Neuronal stem cell (in vitro differentiated cells): ENCODE data around the gene TMEM101.
"Not testable (repeated sequence)": the region's sequence is repeated elsewhere in the genome, so short reads cannot be mapped to it uniquely, and the experiment has no call there.

Experiments used
- DNase-seq: peaks from one replicate; pipeline ENCODE4 v3.0.0-alpha.2; 2013; ENCODE audit warnings: low spot score
- H2AFZ ChIP-seq: one replicate; pipeline ENCODE4 v1.6.1; 2013; ENCODE audit warnings: mild to moderate bottlenecking, low read length, inconsistent platforms
- H2AK5ac ChIP-seq: 2 replicates; pipeline ENCODE4 v1.6.1; 2013; ENCODE audit warnings: low read depth, mild to moderate bottlenecking, inconsistent platforms, low read length, moderate library complexity, mixed read lengths
- H2BK120ac ChIP-seq: 2 replicates; pipeline ENCODE4 v1.6.1; 2013; ENCODE audit warnings: low read depth, mild to moderate bottlenecking, inconsistent platforms, low read length, moderate library complexity, mixed read lengths
- H2BK12ac ChIP-seq: one replicate; pipeline ENCODE4 v1.6.1; 2013; ENCODE audit warnings: low read length, inconsistent platforms
- H2BK15ac ChIP-seq: 2 replicates; pipeline ENCODE4 v1.6.1; 2013; ENCODE audit warnings: mild to moderate bottlenecking, low read length, inconsistent platforms, mixed read lengths
- H2BK5ac ChIP-seq: one replicate; pipeline ENCODE4 v1.6.1; 2013; ENCODE audit warnings: inconsistent platforms, mild to moderate bottlenecking, low read length, moderate library complexity
- H3K14ac ChIP-seq: one replicate; pipeline ENCODE4 v1.6.1; 2013; ENCODE audit warnings: low read length, inconsistent platforms
- H3K18ac ChIP-seq: 2 replicates; pipeline ENCODE4 v1.6.1; 2013; ENCODE audit warnings: low read length, inconsistent platforms
- H3K23ac ChIP-seq: 2 replicates; pipeline ENCODE4 v1.6.1; 2013; ENCODE audit warnings: low read depth, mild to moderate bottlenecking, mixed read lengths, low read length, inconsistent platforms; ENCODE audit not compliant: poor library complexity
- H3K27ac ChIP-seq: replicated peaks from 3 replicates; pipeline ENCODE4 v1.5.1; 2013; ENCODE audit warnings: low read length, inconsistent platforms
- H3K27me3 ChIP-seq, 3 experiments: 2 replicates each; pipeline ENCODE4 v1.6.1; 2013; ENCODE audit warnings: low read length in 3 of 3, mild to moderate bottlenecking in 2 of 3, inconsistent platforms in 1 of 3, low read depth in 1 of 3, mixed read lengths in 1 of 3, moderate library complexity in 1 of 3; ENCODE audit not compliant: control insufficient read depth in 3 of 3, insufficient read depth in 3 of 3
- H3K36me3 ChIP-seq, 2 donors: replicated peaks in 1 of 2; 2 replicates each; pipeline ENCODE4 v1.6.1; 2013; ENCODE audit warnings: low read length in 2 of 2; ENCODE audit not compliant: control insufficient read depth in 2 of 2, insufficient read depth in 2 of 2
- H3K4ac ChIP-seq: 2 replicates; pipeline ENCODE4 v1.6.1; 2013; ENCODE audit warnings: inconsistent platforms, mild to moderate bottlenecking, low read length, moderate library complexity
- H3K4me1 ChIP-seq, 2 donors: 1 replicate in 1 of 2; 2 replicates in 1 of 2; pipeline ENCODE4 v1.6.1; 2013; ENCODE audit warnings: low read length in 2 of 2, low read depth in 1 of 2; ENCODE audit not compliant: control insufficient read depth in 2 of 2, insufficient read depth in 1 of 2
- H3K4me2 ChIP-seq: one replicate; pipeline ENCODE4 v1.6.1; 2013; ENCODE audit warnings: mild to moderate bottlenecking, low read length, inconsistent platforms; ENCODE audit not compliant: insufficient read depth, poor library complexity, severe bottlenecking
- H3K4me3 ChIP-seq, 2 donors: 2 replicates each; pipeline ENCODE4 v1.5.1; 2013; ENCODE audit warnings: low read length in 2 of 2, mild to moderate bottlenecking in 2 of 2, inconsistent platforms in 1 of 2, moderate library complexity in 1 of 2
- H3K79me1 ChIP-seq: one replicate; pipeline ENCODE4 v1.6.1; 2013; ENCODE audit warnings: low read depth, mild to moderate bottlenecking, inconsistent platforms, low read length, moderate library complexity
- H3K9ac ChIP-seq: one replicate; pipeline ENCODE4 v1.6.1; 2013; ENCODE audit warnings: mild to moderate bottlenecking, low read depth, low read length, inconsistent platforms; ENCODE audit not compliant: poor library complexity
- H3K9me3 ChIP-seq, 2 donors: replicated peaks in 1 of 2; 2 replicates each; pipeline versions ENCODE3 to v1.6.1; 2013; ENCODE audit warnings: low read length in 2 of 2, mild to moderate bottlenecking in 2 of 2, inconsistent platforms in 1 of 2, low read depth in 1 of 2, mixed read lengths in 1 of 2, moderate library complexity in 1 of 2; ENCODE audit not compliant: control insufficient read depth in 2 of 2, insufficient read depth in 1 of 2
- H4K8ac ChIP-seq: one replicate; pipeline ENCODE4 v1.6.1; 2013; ENCODE audit warnings: low read depth, mild to moderate bottlenecking, inconsistent platforms, low read length, moderate library complexity
- H4K91ac ChIP-seq: one replicate; pipeline ENCODE4 v1.6.1; 2013; ENCODE audit warnings: low read length, low read depth, mild to moderate bottlenecking, inconsistent platforms; ENCODE audit not compliant: poor library complexity
- whole genome bisulfite sequencing, 2 donors: extraction: QIAGEN DNeasy Blood & Tissue Kit; methylation state at CpG; one replicate each; pipeline ENCODE4 v1.1.7; 2013; ENCODE audit warnings: missing lambda C conversion rate in 2 of 2, mixed read lengths in 1 of 2; ENCODE audit not compliant: insufficient read length in 2 of 2, insufficient replicate concordance in 1 of 2; ENCODE audit errors: extremely low coverage in 2 of 2; 5-methylcytosine and 5-hydroxymethylcytosine counted together

The TMEM101 gene

DNA sequence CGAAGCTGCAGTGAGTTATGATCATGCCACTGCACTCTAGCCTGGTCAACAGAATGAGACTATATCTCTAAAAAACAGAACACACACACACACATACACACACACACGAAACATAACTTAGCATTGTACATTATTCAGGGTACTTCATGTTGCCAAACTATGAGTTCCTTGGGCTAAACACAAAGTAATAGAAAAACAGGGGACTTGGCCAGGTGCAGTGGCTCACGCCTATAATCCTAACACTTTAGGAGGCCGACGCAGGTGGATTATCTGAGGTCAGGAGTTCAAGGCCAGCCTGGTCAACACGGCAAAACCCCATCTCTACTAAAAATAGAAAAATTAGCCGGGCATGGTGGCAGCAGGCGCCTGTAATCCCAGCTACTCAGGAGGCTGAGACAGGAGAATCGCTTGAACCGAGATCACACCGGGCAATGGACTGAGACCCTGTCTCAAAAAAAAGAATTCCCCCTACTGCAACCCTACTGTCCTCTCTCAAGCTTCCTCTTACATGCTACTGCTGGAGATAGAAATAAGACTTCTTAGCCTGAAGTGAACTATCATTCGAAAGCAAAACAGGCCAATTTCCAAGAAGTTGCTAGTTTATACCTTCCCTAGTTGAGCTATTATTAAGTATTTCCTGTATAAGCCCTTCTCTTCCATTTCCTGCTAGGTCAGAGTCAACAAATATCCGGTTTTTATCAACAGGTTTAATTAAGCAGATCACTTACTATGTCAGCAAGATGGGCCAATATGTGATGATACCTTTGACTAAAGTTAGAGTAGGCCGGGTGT is 44.5 kb upstream of the TMEM101 start:
- Histone ChIP-seq H3K14ac (no peak overlapping the region), H3K79me1 (peaks cover 7% of the 10 kb centered on the region), H3K18ac (no peak overlapping the region), H3K27ac (no peak overlapping the region), H2BK120ac (no peak overlapping the region), H3K4me1 (no peaks in the 10 kb centered on the region), H3K4ac (no peak overlapping the region), H2AK5ac (no peak overlapping the region), H2BK5ac (no peak overlapping the region), H4K8ac (no peak overlapping the region), H2BK12ac (no peak overlapping the region), H3K23ac (no peak overlapping the region), H3K4me2 (no peak overlapping the region), H3K27me3 (no peaks in the 10 kb centered on the region), H2BK15ac (no peak overlapping the region), H4K91ac (no peak overlapping the region), H3K9ac (no peak overlapping the region), H3K36me3 (peaks cover 26 to 86% of the 10 kb centered on the region in 2 donors), H2AFZ (no peak overlapping the region), H3K9me3 (no peaks in the 10 kb centered on the region), H3K4me3 (no peak overlapping the region)
- no CpG with 5 or more reads among the region's 14 CpGs for WGBS, 2 donors
- DNase-seq: no peak

DNA sequence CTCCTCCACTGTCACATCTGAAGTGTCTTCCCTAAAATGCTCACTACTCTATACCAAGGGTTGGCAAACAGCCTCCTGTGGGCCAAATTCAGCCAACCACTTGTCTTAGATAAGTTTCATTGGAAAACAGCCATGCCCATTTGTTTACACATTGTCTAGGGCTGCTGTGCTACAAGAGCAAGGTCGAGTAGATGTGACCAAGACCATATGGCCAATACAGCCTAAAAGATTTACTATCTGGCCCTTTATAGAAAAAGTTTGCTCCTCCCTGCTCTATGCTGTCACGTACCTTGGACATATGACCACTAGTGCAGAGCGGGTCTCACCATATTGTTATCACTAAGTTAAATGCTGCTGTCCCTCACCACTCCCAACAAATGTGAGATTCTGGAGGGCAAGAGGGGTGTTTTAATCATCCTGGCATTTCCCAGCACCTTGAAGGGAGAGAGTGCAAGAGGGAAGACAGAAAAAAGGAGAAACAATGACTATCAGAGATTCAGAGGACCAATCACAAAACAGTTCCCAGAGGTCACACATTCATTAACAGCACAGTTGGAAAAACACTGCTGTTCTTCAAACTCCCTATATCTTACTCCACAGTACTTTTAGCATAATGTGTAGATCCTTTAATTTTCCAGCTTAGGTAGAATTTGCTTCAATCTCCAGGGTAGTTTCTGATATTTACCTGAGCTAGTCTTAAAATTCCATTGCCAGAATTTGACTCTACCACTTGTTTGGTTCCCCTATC is 38.5 kb upstream of the TMEM101 start:
- H3K27me3 ChIP-seq: no peaks in the 10 kb centered on the region
- H2AFZ ChIP-seq: no peak overlapping the region
- H3K79me1 ChIP-seq: peaks cover 3% of the 10 kb centered on the region
- no peak overlapping the region for H3K18ac ChIP-seq
- no peak overlapping the region for H4K91ac ChIP-seq
- no peak for DNase-seq
- no peak overlapping the region for H3K4me2 ChIP-seq
- H3K23ac ChIP-seq: no peak overlapping the region
- H3K36me3 ChIP-seq: peaks cover 40 to 91% of the 10 kb centered on the region in 2 donors
- no peak overlapping the region for H3K14ac ChIP-seq
- no peak overlapping the region for H3K4me3 ChIP-seq
- no peak overlapping the region for H2BK12ac ChIP-seq
- no peak overlapping the region for H3K9ac ChIP-seq
- H3K9me3 ChIP-seq: no peaks in the 10 kb centered on the region
- H2BK5ac ChIP-seq: no peak overlapping the region
- no peak overlapping the region for H2BK120ac ChIP-seq
- no peak overlapping the region for H2BK15ac ChIP-seq
- no peak overlapping the region for H3K27ac ChIP-seq
- no CpG with 5 or more reads among the region's 3 CpGs for WGBS, 2 donors
- H3K4ac ChIP-seq: no peak overlapping the region
- H2AK5ac ChIP-seq: no peak overlapping the region
- no peak overlapping the region for H4K8ac ChIP-seq
- H3K4me1 ChIP-seq: no peaks in the 10 kb centered on the region

DNA sequence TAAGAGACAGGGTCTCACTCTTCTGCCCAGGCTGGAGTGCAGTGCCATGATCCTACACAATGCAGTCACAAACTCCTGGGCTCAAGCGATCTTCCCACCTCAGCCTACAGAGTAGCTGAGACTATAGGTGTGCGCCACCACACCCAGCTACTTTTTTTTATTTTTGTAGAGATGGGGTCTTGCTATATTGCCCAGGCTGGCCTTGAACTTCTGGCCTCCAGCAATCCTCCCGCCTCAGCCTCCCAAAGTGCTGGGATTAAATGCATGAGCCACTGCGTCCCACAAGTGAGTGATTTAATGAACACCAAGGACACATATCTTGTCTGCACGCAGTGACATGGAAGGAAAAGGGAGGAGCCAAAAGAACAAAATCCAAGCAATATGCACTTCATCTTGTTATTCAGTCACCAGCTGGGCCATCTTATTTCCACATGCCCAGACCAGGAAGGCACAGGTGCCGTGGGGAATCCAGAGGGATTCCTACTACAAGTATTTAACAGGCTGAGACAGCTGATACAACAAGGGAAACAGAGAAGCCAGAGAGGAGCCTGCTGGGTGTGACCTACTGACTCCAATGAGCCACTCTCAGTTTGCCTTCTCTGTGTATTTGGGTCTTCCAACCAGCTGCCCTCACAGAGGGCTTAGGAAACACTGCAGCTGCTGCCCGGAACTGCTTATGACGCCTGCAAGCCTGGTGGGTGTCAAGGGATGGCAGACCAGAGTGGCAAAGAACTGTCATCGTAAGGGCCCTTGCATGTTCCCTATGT is 34.7 kb upstream of the TMEM101 start:
- H3K27ac ChIP-seq: no peak overlapping the region
- H3K9me3 ChIP-seq: no peaks in the 10 kb centered on the region
- peaks cover 5% of the 10 kb centered on the region for H3K79me1 ChIP-seq
- no peak overlapping the region for H2BK15ac ChIP-seq
- DNase-seq: no peak
- H3K4ac ChIP-seq: no peak overlapping the region
- H3K23ac ChIP-seq: no peak overlapping the region
- no peak overlapping the region for H2AK5ac ChIP-seq
- H3K27me3 ChIP-seq: no peaks in the 10 kb centered on the region
- no peak overlapping the region for H2BK120ac ChIP-seq
- H4K91ac ChIP-seq: no peak overlapping the region
- H3K36me3 ChIP-seq: peaks cover 36 to 80% of the 10 kb centered on the region in 2 donors
- H3K9ac ChIP-seq: no peak overlapping the region
- WGBS, 2 donors: no CpG with 5 or more reads among the region's 9 CpGs
- H3K4me1 ChIP-seq: no peaks in the 10 kb centered on the region
- no peak overlapping the region for H2BK5ac ChIP-seq
- H3K4me3 ChIP-seq: no peak overlapping the region
- H3K18ac ChIP-seq: no peak overlapping the region
- no peak overlapping the region for H2BK12ac ChIP-seq
- no peak overlapping the region for H3K4me2 ChIP-seq
- H4K8ac ChIP-seq: no peak overlapping the region
- no peak overlapping the region for H3K14ac ChIP-seq
- no peak overlapping the region for H2AFZ ChIP-seq

DNA sequence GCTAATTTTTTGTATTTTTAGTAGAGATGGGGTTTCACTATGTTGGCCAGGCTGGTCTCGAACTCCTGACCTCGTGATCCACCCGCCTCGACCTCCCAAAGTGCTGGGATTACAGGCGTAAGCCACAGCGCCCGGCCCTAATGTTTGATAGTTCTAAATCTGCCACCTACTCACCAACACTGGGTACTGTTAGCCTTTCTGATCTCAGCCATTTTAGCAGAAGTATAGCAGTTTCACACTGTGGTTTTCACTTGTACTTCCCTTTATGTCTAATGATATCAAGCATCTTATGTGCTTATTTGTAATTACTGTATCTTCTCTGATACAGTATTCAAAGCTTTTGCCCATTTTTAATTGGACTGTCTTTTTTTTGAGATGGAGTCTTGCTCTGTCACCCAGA is 32.1 kb upstream of the TMEM101 start:
- H3K4me1 ChIP-seq, H2AK5ac ChIP-seq, H3K23ac ChIP-seq, DNase-seq, H3K27ac ChIP-seq, H2BK15ac ChIP-seq, H3K9me3 ChIP-seq, H2BK120ac ChIP-seq, H3K4me3 ChIP-seq, H3K4ac ChIP-seq, H2BK5ac ChIP-seq, H3K79me1 ChIP-seq, H3K9ac ChIP-seq, H3K4me2 ChIP-seq, H4K91ac ChIP-seq, H3K27me3 ChIP-seq, H2AFZ ChIP-seq, H3K14ac ChIP-seq, H3K18ac ChIP-seq, H2BK12ac ChIP-seq, H4K8ac ChIP-seq: not testable (repeated sequence)
- WGBS, 2 donors: no CpG with 5 or more reads among the region's 7 CpGs
- peaks cover 22 to 65% of the 10 kb centered on the region in 2 donors for H3K36me3 ChIP-seq
